Thyroid gland (tissue), 4 donors: ENCODE results near the gene FCER2. TPM values are rescaled to one million over a fixed set of nuclear protein-coding genes. Genes with fewer than 3 reads are reported as not detected.

Source experiments
- DNase-seq, 2 donors: peaks; one replicate each; pipeline ENCODE4 v3.0.0-alpha.2; 2019
- H3K27ac ChIP-seq, 3 donors: fragments of 200-600 bp; sonication (generic); 1 replicate in 2 of 3; 2 replicates in 1 of 3; pipeline ENCODE4 v1.5.1; 2016 to 2019; ENCODE audit warnings: mild to moderate bottlenecking in 1 of 3, moderate library complexity in 1 of 3
- H3K27me3 ChIP-seq: fragments of 200-600 bp; sonication (generic); one replicate; pipeline ENCODE4 v1.5.1; 2019
- H3K36me3 ChIP-seq, 2 donors: fragments of 200-600 bp; sonication (generic); one replicate each; pipeline ENCODE4 v1.5.1; 2016 to 2019
- H3K4me1 ChIP-seq, 2 donors: fragments of 200-600 bp; sonication (generic); one replicate each; pipeline ENCODE4 v1.5.1; 2017 to 2019
- H3K4me3 ChIP-seq, 3 donors: fragments of 200-600 bp; sonication (generic); replicated peaks in 1 of 3; 1 replicate in 2 of 3; 2 replicates in 1 of 3; pipeline ENCODE4 v1.5.1; 2016; ENCODE audit warnings: mild to moderate bottlenecking in 1 of 3
- H3K9me3 ChIP-seq: fragments of 200-600 bp; sonication (generic); one replicate; pipeline ENCODE4 v1.5.1; 2017
- POLR2A ChIP-seq, 2 donors: fragments of 450-650 bp; IDR thresholded peaks; one replicate each; pipeline ENCODE4 v1.6.1; 2017; ENCODE audit warnings: antibody characterized with exemption in 2 of 2, mild to moderate bottlenecking in 2 of 2, moderate library complexity in 1 of 2
- WGBS, 2 donors: methylation state at CpG; one replicate each; pipeline ENCODE4 v1.1.5; 2017; 5-methylcytosine and 5-hydroxymethylcytosine counted together
- intact Hi-C: fragments of 100-400 bp; cut with DNase I; formaldehyde crosslinking; loops from one replicate; pipeline ENCODE4 v1.15.1; 2023
- total RNA-seq, 4 donors: library from RNA; depleted of rRNA; stranded (reverse); fragments of >200 nt; gene quantifications; one replicate each; pipeline ENCODE4 v1.2.3, GENCODE V29; 2016
- TF ChIP-seq, protein P1 (sequence below), 6 experiments: fragments of 200-600 bp in 3 of 6; fragments of 450-650 bp in 3 of 6; sonication (generic) in 3 of 6; IDR thresholded peaks; one replicate each; pipeline ENCODE4 v1.5.1; 2016 to 2019; ENCODE audit warnings: antibody characterized with exemption in 6 of 6, mild to moderate bottlenecking in 2 of 6, inconsistent platforms in 1 of 6, moderate library complexity in 1 of 6

The FCER2 gene
- total RNA-seq, 4 donors from 2014 or later = not detected

DNA sequence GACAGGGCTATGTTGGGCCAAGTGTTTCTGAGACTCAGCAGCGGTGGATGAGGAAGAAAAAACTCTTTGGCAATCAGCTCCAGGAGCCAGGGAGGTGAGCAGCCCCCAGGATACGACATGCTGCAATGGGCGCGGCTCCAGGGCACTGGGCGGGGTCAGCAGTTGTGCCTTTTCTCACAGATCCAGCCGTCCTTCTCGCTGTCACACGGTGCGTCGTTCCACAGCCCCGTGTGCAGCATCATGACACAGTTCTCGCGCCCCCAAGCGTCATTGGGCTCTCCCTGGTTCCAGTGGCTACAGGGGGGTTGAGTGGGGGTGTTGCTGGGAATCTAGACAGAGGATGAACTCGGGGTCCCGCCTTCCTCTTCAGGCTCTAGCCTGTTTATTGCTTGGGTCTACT lies 27.3 kb upstream of the FCER2 start:
- no peak for TF ChIP-seq POLR2A (IDR thresholded peaks at IDR 0.05)
- TF ChIP-seq, protein P1, sequence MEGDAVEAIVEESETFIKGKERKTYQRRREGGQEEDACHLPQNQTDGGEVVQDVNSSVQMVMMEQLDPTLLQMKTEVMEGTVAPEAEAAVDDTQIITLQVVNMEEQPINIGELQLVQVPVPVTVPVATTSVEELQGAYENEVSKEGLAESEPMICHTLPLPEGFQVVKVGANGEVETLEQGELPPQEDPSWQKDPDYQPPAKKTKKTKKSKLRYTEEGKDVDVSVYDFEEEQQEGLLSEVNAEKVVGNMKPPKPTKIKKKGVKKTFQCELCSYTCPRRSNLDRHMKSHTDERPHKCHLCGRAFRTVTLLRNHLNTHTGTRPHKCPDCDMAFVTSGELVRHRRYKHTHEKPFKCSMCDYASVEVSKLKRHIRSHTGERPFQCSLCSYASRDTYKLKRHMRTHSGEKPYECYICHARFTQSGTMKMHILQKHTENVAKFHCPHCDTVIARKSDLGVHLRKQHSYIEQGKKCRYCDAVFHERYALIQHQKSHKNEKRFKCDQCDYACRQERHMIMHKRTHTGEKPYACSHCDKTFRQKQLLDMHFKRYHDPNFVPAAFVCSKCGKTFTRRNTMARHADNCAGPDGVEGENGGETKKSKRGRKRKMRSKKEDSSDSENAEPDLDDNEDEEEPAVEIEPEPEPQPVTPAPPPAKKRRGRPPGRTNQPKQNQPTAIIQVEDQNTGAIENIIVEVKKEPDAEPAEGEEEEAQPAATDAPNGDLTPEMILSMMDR (IDR thresholded peaks at IDR 0.05) = no peak
- intact Hi-C loops = no loop called here

GRCh38 chr19:7725791-7726190 lies 23.9 kb upstream of the FCER2 start:
- no peak overlapping the region for H3K4me3 ChIP-seq
- no peak for DNase-seq
- TF ChIP-seq POLR2A (IDR thresholded peaks at IDR 0.05) = no peak
- TF ChIP-seq, protein P1 (IDR thresholded peaks at IDR 0.05) = no peak
- H3K4me1 ChIP-seq = no peaks in the 10 kb centered on the region
- H3K9me3 ChIP-seq = no peaks in the 10 kb centered on the region
- 40 to 45% methylated on average over 2 of the region's 2 CpGs for WGBS, 2 donors
- H3K27ac ChIP-seq = no peak overlapping the region
- intact Hi-C loops = no loop called here
- peaks cover 11% of the 10 kb centered on the region for H3K27me3 ChIP-seq
- H3K36me3 ChIP-seq = no peaks in the 10 kb centered on the region

More for the DNA sequence above, 27.3 kb upstream of the FCER2 start:
- Histone ChIP-seq H3K36me3 (no peaks in the 10 kb centered on the region), H3K27me3 (peaks cover 11% of the 10 kb centered on the region), H3K27ac (no peak overlapping the region), H3K4me3 (no peak overlapping the region), H3K4me1 (no peaks in the 10 kb centered on the region), H3K9me3 (no peaks in the 10 kb centered on the region)
- DNase-seq = no peak
- 13 to 28% methylated on average over 15 to 16 of the region's 16 CpGs for WGBS, 2 donors

GRCh38 chr19:7722231-7722651 lies 20.3 kb upstream of the FCER2 start:
- Histone ChIP-seq H3K4me3 (no peak overlapping the region), H3K36me3 (no peaks in the 10 kb centered on the region), H3K9me3 (no peaks in the 10 kb centered on the region), H3K27ac (no peak overlapping the region), H3K4me1 (no peaks in the 10 kb centered on the region), H3K27me3 (no peaks in the 10 kb centered on the region)
- TF ChIP-seq POLR2A (IDR thresholded peaks at IDR 0.05) = no peak
- TF ChIP-seq, protein P1 (IDR thresholded peaks at IDR 0.05) = no peak
- WGBS, 2 donors = 42 to 52% methylated on average over 5 of the region's 5 CpGs
- intact Hi-C loops = no loop called here
- no peak for DNase-seq

DNA sequence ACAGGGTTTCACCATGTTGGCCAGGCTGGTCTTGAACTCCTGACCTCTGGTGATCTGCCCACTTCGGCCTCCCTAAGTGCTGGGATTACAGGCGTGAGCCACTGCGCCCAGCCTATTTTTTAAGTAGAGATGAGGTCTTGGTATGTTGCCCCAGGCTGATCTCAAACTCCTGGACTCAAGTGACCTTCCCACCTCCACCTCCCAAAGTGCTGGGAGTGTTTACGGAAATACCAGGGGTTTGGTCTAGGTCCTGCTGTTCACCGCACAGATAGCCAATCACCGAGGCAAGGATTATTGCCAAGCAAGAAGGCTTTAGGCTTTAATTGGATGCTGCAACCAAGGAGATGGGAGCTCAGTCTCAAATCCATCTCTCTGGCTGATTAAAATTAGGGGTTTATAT lies 18.4 kb upstream of the FCER2 start:
- Histone ChIP-seq H3K9me3 (no peaks in the 10 kb centered on the region), H3K27ac (no peak overlapping the region), H3K4me3 (no peak overlapping the region), H3K27me3 (no peaks in the 10 kb centered on the region), H3K4me1 (no peaks in the 10 kb centered on the region), H3K36me3 (no peaks in the 10 kb centered on the region)
- intact Hi-C loops = no loop called here
- 75 to 77% methylated on average over 6 of the region's 6 CpGs for WGBS, 2 donors
- DNase-seq = no peak
- TF ChIP-seq POLR2A (IDR thresholded peaks at IDR 0.05) = no peak
- TF ChIP-seq, protein P1 (IDR thresholded peaks at IDR 0.05) = no peak

GRCh38 chr19:7718668-7719067 lies 16.7 kb upstream of the FCER2 start:
- H3K36me3 ChIP-seq = no peaks in the 10 kb centered on the region
- WGBS, 2 donors = 62 to 64% methylated on average over 8 of the region's 8 CpGs
- intact Hi-C loops = no loop called here
- no peaks in the 10 kb centered on the region for H3K4me1 ChIP-seq
- no peak for DNase-seq
- H3K9me3 ChIP-seq = no peaks in the 10 kb centered on the region
- H3K4me3 ChIP-seq = no peak overlapping the region
- no peak overlapping the region for H3K27ac ChIP-seq
- no peak for TF ChIP-seq POLR2A (IDR thresholded peaks at IDR 0.05)
- TF ChIP-seq, protein P1 (IDR thresholded peaks at IDR 0.05) = no peak
- no peaks in the 10 kb centered on the region for H3K27me3 ChIP-seq
